Measurements from ENCODE around the gene SRBD1. TPM values are rescaled to one million over a fixed set of nuclear protein-coding genes. Genes with fewer than 3 reads are reported as not detected.

SRBD1 gene
- total RNA-seq, 1 donor, result 17.4 TPM

DNA sequence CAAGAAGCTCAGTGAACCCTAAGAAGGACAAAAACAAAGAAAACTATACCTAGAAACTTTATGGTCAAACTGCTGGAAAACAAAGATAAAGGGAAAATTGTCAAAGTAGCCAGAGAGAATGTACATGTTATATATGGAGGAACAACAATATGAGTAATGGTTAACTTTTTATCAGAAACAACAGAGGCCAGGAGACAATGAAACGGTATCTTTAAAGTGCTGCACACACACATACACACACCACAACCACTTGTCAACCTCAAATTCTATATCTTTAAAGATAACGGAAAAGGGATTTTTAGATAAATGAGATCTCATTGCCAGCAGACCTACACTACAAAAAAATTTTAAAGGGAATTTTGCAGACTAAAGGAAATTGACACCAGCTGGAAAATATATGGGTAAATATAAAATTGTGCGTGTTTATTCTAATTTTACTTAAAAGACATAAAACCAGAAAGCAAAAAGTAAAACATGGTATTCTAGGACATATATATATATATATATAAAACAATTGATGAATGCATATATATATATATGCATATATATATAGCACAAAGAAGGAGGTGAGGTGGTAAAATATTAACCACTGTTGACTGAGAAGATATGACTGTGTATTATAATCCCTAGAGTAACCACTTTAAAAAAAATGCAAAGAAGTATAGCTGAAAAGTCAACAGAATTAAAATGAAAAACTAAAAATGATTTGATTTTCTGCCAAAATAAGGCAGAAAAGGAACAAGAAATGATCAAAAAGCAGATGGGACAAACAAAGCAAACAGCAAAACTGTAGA lies 172.0 kb downstream of the SRBD1 start:
- no peak overlapping the region for H3K4me2 ChIP-seq (ENCODE audit: insufficient read depth, low read length)
- H2AFZ ChIP-seq (ENCODE audit: low read length), result no peak overlapping the region
- H3K27ac ChIP-seq (ENCODE audit: low read depth, low read length), result no peak overlapping the region
- H3K79me2 ChIP-seq (ENCODE audit: insufficient read depth, low read length), result no peaks in the 10 kb centered on the region
- H3K9me3 ChIP-seq (ENCODE audit: low read depth, low read length), result no peaks in the 10 kb centered on the region
- peaks cover 36% of the 10 kb centered on the region for H3K4me1 ChIP-seq (ENCODE audit: insufficient read depth, low read length)
- no peak overlapping the region for H3K4me3 ChIP-seq (ENCODE audit: insufficient read depth, low read length)
- H4K20me1 ChIP-seq (ENCODE audit: insufficient read depth, low read length), result no peaks in the 10 kb centered on the region
- DNase-seq (ENCODE audit: insufficient read length, low spot score, missing footprints), result no peak
- TF ChIP-seq, protein P1, sequence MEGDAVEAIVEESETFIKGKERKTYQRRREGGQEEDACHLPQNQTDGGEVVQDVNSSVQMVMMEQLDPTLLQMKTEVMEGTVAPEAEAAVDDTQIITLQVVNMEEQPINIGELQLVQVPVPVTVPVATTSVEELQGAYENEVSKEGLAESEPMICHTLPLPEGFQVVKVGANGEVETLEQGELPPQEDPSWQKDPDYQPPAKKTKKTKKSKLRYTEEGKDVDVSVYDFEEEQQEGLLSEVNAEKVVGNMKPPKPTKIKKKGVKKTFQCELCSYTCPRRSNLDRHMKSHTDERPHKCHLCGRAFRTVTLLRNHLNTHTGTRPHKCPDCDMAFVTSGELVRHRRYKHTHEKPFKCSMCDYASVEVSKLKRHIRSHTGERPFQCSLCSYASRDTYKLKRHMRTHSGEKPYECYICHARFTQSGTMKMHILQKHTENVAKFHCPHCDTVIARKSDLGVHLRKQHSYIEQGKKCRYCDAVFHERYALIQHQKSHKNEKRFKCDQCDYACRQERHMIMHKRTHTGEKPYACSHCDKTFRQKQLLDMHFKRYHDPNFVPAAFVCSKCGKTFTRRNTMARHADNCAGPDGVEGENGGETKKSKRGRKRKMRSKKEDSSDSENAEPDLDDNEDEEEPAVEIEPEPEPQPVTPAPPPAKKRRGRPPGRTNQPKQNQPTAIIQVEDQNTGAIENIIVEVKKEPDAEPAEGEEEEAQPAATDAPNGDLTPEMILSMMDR (IDR thresholded peaks at IDR 0.05; ENCODE audit: extremely low read depth, low read depth, low read length), result no peak
- H3K27me3 ChIP-seq (ENCODE audit: insufficient read depth, low read length), result no peaks in the 10 kb centered on the region
- no peaks in the 10 kb centered on the region for H3K36me3 ChIP-seq (ENCODE audit: insufficient read depth, low read length)

- no peaks in the 10 kb centered on the region for H3K9me3 ChIP-seq (ENCODE audit: low read depth, low read length)
- no peaks in the 10 kb centered on the region for H4K20me1 ChIP-seq (ENCODE audit: insufficient read depth, low read length)
- TF ChIP-seq, protein P1 (IDR thresholded peaks at IDR 0.05; ENCODE audit: extremely low read depth, low read depth, low read length), result no peak
- DNase-seq (ENCODE audit: insufficient read length, low spot score, missing footprints), result no peak
- H3K4me1 ChIP-seq (ENCODE audit: insufficient read depth, low read length), result peaks cover 36% of the 10 kb centered on the region
- H3K4me3 ChIP-seq (ENCODE audit: insufficient read depth, low read length), result no peak overlapping the region
- H3K27ac ChIP-seq (ENCODE audit: low read depth, low read length), result no peak overlapping the region
- no peaks in the 10 kb centered on the region for H3K36me3 ChIP-seq (ENCODE audit: insufficient read depth, low read length)
- no peak overlapping the region for H2AFZ ChIP-seq (ENCODE audit: low read length)
- no peaks in the 10 kb centered on the region for H3K79me2 ChIP-seq (ENCODE audit: insufficient read depth, low read length)
- no peaks in the 10 kb centered on the region for H3K27me3 ChIP-seq (ENCODE audit: insufficient read depth, low read length)
- no peak overlapping the region for H3K4me2 ChIP-seq (ENCODE audit: insufficient read depth, low read length)
Observed at GRCh38 chr2:45436456-45436855, 174.6 kb downstream of the SRBD1 start.

DNA sequence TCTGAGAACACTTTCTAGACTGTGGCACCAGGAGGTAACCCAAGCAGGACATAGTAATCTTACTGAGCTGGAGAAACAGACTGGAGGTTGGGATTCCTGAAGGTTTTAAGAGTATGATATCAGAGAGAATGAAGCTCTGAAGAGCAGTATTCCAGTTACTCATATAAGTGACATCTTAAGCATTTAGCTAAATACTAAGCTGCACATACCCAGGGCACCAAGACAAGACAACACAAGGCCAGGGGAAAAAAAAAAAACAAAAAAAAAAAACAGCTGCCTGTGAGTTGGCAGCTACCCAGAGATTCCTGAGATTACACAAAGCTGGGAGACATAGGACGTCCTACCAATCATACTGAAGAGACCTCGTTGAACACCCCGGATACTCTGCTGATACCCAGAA lies 175.8 kb downstream of the SRBD1 start:
- no peaks in the 10 kb centered on the region for H3K36me3 ChIP-seq (ENCODE audit: insufficient read depth, low read length)
- H3K4me1 ChIP-seq (ENCODE audit: insufficient read depth, low read length), result peaks cover 29% of the 10 kb centered on the region
- H4K20me1 ChIP-seq (ENCODE audit: insufficient read depth, low read length), result no peaks in the 10 kb centered on the region
- peak; percentile 71 for DNase-seq (ENCODE audit: insufficient read length, low spot score, missing footprints)
- TF ChIP-seq, protein P1 (IDR thresholded peaks at IDR 0.05; ENCODE audit: extremely low read depth, low read depth, low read length), result no peak
- H3K27ac ChIP-seq (ENCODE audit: low read depth, low read length), result peak overlapping the region; percentile 64
- H3K9me3 ChIP-seq (ENCODE audit: low read depth, low read length), result no peaks in the 10 kb centered on the region
- H3K4me3 ChIP-seq (ENCODE audit: insufficient read depth, low read length), result no peak overlapping the region
- H3K79me2 ChIP-seq (ENCODE audit: insufficient read depth, low read length), result no peaks in the 10 kb centered on the region
- no peak overlapping the region for H2AFZ ChIP-seq (ENCODE audit: low read length)
- no peaks in the 10 kb centered on the region for H3K27me3 ChIP-seq (ENCODE audit: insufficient read depth, low read length)
- peak overlapping the region; percentile 51 for H3K4me2 ChIP-seq (ENCODE audit: insufficient read depth, low read length)

GRCh38 chr2:45433363-45433762 lies 177.7 kb downstream of the SRBD1 start:
- Histone ChIP-seq H3K79me2 (ENCODE audit: insufficient read depth, low read length) (no peaks in the 10 kb centered on the region), H3K4me3 (ENCODE audit: insufficient read depth, low read length) (no peak overlapping the region), H3K27me3 (ENCODE audit: insufficient read depth, low read length) (no peaks in the 10 kb centered on the region), H2AFZ (ENCODE audit: low read length) (no peak overlapping the region), H3K27ac (ENCODE audit: low read depth, low read length) (no peak overlapping the region), H3K36me3 (ENCODE audit: insufficient read depth, low read length) (no peaks in the 10 kb centered on the region), H3K4me1 (ENCODE audit: insufficient read depth, low read length) (peaks cover 22% of the 10 kb centered on the region), H3K9me3 (ENCODE audit: low read depth, low read length) (no peaks in the 10 kb centered on the region), H3K4me2 (ENCODE audit: insufficient read depth, low read length) (no peak overlapping the region), H4K20me1 (ENCODE audit: insufficient read depth, low read length) (no peaks in the 10 kb centered on the region)
- TF ChIP-seq, protein P1 (IDR thresholded peaks at IDR 0.05; ENCODE audit: extremely low read depth, low read depth, low read length), result no peak
- no peak for DNase-seq (ENCODE audit: insufficient read length, low spot score, missing footprints)
